HEK293T (cell line): ENCODE measurements around the gene PHC2.

Experiments
- BHLHE40 ChIP-seq: fragments of 450-650 bp; IDR thresholded peaks from 2 replicates; pipeline ENCODE4 v1.6.1; 2016; ENCODE audit warnings: mild to moderate bottlenecking, moderate library complexity, borderline replicate concordance
- CTBP1 ChIP-seq: fragments of 450-650 bp; IDR thresholded peaks from 2 replicates; pipeline ENCODE4 v1.6.1; 2016; ENCODE audit warnings: borderline replicate concordance
- FOXA1 ChIP-seq: fragments of 450-650 bp; IDR thresholded peaks from 2 replicates; pipeline ENCODE4 v1.6.1; 2016; ENCODE audit warnings: mild to moderate bottlenecking
- FOXK2 ChIP-seq: fragments of 450-650 bp; IDR thresholded peaks from 2 replicates; pipeline ENCODE4 v1.6.1; 2016; ENCODE audit warnings: mild to moderate bottlenecking
- FOXM1 ChIP-seq: fragments of 450-650 bp; IDR thresholded peaks from 2 replicates; pipeline ENCODE4 v1.6.1; 2017; ENCODE audit warnings: mild to moderate bottlenecking, borderline replicate concordance
- SP1 ChIP-seq: fragments of 450-650 bp; IDR thresholded peaks from 2 replicates; pipeline ENCODE4 v1.6.1; 2017
- TARDBP ChIP-seq: fragments of 450-650 bp; IDR thresholded peaks from 2 replicates; pipeline ENCODE4 v1.6.1; 2016
- ZNF384 ChIP-seq: fragments of 450-650 bp; IDR thresholded peaks from 2 replicates; pipeline ENCODE4 v1.6.1; 2016

- no peak for TF ChIP-seq FOXA1
- no peak for TF ChIP-seq ZNF384
- TF ChIP-seq TARDBP, result no peak
- no peak for TF ChIP-seq SP1
- no peak for TF ChIP-seq BHLHE40
- no peak for TF ChIP-seq FOXM1
- TF ChIP-seq CTBP1, result no peak
- no peak for TF ChIP-seq FOXK2
Measured at GRCh38 chr1:33400153-33400911, 30.6 kb downstream of the PHC2 start.
